ENCODE results near the gene KRT2.

KRT2 gene

DNA sequence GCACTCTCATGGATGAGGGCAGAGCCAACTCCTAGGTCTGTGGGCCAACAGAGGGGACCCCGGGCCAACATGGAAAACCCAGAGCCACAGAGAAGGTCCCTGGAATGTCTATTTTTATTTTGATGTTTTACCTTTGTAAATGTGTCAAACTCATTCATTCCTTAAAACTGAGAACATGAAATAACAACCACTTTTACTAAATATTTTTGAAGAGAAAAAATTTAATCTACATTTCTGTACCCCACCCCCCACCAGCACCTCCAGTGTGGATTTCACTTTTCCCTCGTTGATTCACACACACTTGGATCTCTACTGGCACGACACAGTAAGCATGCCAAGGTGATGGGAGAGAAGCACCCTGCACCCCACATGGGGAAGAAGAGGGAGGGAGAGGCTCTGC, 44.6 kb upstream of the KRT2 start:
- no peak for DNase-seq (ENCODE audit: low read depth in 2 of 2)
- TF ChIP-seq, protein P1, sequence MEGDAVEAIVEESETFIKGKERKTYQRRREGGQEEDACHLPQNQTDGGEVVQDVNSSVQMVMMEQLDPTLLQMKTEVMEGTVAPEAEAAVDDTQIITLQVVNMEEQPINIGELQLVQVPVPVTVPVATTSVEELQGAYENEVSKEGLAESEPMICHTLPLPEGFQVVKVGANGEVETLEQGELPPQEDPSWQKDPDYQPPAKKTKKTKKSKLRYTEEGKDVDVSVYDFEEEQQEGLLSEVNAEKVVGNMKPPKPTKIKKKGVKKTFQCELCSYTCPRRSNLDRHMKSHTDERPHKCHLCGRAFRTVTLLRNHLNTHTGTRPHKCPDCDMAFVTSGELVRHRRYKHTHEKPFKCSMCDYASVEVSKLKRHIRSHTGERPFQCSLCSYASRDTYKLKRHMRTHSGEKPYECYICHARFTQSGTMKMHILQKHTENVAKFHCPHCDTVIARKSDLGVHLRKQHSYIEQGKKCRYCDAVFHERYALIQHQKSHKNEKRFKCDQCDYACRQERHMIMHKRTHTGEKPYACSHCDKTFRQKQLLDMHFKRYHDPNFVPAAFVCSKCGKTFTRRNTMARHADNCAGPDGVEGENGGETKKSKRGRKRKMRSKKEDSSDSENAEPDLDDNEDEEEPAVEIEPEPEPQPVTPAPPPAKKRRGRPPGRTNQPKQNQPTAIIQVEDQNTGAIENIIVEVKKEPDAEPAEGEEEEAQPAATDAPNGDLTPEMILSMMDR (IDR thresholded peaks at IDR 0.05; ENCODE audit: low read depth, low read length): no peak
- no peak overlapping the region for H3K4me3 ChIP-seq (replicated peaks in 1 of 2; ENCODE audit: low read depth in 2 of 2, low read length in 2 of 2)

DNA sequence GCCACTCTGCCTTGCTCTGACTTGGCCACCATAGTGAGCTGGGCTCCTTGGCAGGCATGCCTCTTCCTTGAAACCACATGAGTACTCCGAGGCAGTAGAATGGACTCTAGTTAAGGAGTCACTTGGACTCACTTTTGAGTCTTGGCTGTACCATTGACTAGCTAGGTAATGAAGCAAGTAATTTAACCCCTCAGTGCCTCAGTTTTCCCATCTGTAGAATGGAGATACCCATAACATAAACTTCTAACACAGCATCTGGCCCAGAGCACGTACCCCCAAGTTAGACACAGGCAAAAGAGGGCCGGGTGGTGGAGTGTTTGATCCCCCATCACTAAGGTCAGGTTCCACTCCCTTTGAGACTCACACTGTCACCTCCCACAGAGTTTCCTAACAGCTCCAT, 43.0 kb upstream of the KRT2 start:
- no peak overlapping the region for H3K4me3 ChIP-seq (replicated peaks in 1 of 2; ENCODE audit: low read depth in 2 of 2, low read length in 2 of 2)
- DNase-seq (ENCODE audit: low read depth in 2 of 2): no peak
- TF ChIP-seq, protein P1 (IDR thresholded peaks at IDR 0.05; ENCODE audit: low read depth, low read length): no peak

- no peak overlapping the region for H3K4me3 ChIP-seq (replicated peaks in 1 of 2; ENCODE audit: low read depth in 2 of 2, low read length in 2 of 2)
- TF ChIP-seq, protein P1 (IDR thresholded peaks at IDR 0.05; ENCODE audit: low read depth, low read length): no peak
- DNase-seq (ENCODE audit: low read depth in 2 of 2): no peak
These were observed 42.1 kb upstream of the KRT2 start for GRCh38 chr12:52694151-52694550.

DNA sequence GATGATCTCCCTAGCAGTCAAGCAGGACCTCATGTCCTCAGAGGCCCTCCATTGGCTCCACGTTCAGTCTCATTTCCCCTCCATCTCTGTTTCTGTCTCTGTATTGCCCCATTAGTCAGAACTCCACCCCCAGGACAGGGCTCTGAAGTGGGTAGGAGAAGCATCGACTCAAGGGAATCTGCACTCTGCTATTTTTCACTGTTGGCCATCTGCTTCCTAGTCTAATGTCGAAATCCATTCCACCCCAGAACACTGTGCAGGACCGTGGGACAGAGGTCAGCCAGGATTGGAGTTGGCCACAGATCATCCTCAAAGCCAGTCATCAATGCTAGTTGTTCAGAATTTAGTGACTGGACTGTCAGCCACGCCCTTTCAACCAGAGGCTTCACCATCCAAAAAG, 41.2 kb upstream of the KRT2 start:
- no peak overlapping the region for H3K4me3 ChIP-seq (replicated peaks in 1 of 2; ENCODE audit: low read depth in 2 of 2, low read length in 2 of 2)
- no peak for DNase-seq (ENCODE audit: low read depth in 2 of 2)
- TF ChIP-seq, protein P1 (IDR thresholded peaks at IDR 0.05; ENCODE audit: low read depth, low read length): no peak

- no peak overlapping the region for H3K4me3 ChIP-seq (replicated peaks in 1 of 2; ENCODE audit: low read depth in 2 of 2, low read length in 2 of 2)
- DNase-seq (ENCODE audit: low read depth in 2 of 2): no peak
- TF ChIP-seq, protein P1 (IDR thresholded peaks at IDR 0.05; ENCODE audit: low read depth, low read length): no peak
These were observed 40.2 kb upstream of the KRT2 start for GRCh38 chr12:52692254-52692653.

DNA sequence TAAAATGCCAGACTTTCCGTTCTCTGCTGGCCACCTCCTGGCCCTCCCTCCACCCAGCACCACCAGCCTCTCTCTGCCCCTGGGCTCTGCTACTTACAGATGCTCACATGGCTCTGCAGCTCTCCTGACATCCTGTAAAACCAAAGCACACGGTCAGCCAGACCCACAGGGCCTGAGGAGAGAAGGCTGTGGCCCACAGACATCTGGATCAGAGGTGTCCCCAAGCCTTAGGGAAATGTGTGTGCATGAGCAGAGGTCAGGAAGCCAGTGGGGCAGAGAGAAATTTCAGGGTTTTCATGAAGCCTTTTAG, 39.8 kb upstream of the KRT2 start:
- no peak for DNase-seq (ENCODE audit: low read depth in 2 of 2)
- TF ChIP-seq, protein P1 (IDR thresholded peaks at IDR 0.05; ENCODE audit: low read depth, low read length): no peak

DNA sequence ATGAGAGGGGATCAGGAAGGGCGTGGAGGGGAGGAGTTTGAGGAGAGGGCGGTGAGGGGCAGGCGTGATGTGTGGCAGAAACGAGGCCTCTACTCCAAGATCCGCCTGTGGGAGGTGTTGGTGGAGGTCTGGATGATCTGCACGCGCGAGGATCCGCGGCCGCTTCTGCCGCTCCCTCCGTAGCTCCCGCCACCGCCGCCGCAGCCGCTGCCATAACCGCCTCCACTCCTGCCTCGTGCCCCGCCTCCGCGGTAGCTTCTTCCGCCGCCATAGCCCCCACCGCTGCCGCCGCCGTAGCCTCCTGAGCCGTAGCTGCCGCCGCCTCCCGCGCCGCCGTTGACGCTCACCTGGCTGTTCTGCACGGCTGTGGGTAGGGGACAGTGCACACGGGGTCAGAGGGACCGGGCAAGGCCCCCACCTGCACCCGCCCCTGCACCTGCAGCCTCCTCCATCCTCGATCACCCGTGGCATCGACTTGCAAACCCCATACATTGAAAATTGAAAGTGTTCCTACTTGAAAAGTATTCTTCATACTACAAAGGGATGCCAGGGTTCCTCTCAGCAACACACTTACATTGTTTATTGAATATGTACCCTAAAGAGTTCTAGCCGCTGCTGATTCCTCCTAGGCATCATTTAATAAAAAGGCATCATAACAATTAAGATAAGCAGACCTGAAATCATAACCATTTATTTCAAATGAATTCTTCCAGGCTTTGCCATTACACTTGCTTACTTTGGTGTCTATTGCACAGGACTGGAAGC, 39.2 kb upstream of the KRT2 start:
- no peak overlapping the region for H3K4me3 ChIP-seq (replicated peaks in 1 of 2; ENCODE audit: low read depth in 2 of 2, low read length in 2 of 2)
- TF ChIP-seq, protein P1 (IDR thresholded peaks at IDR 0.05; ENCODE audit: low read depth, low read length): no peak
- no peak for DNase-seq (ENCODE audit: low read depth in 2 of 2)

More for the DNA sequence above, 39.8 kb upstream of the KRT2 start:
- H3K4me3 ChIP-seq (replicated peaks in 1 of 2; ENCODE audit: low read depth in 2 of 2, low read length in 2 of 2): no peak overlapping the region
